ENCODE data around the gene JOSD1.

The JOSD1 gene

DNA sequence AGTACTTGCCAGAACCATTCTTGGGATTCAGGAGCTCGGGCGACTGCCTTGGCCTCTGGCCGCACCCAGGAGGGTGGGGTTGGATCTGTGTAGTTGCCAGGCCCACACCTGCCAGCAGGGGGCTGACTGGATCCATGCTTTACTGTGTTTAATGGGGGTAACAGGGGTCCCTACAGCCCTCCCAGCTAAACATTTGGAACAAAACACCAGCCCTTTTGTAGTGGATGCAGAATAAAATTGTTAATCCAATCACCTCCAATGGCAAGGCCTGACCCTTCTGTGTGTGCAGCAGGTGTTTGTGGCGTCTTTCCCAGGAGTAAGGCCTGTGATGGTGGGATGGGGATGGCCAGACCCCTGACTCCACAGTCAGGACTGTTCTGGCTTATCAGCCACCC, 32.6 kb upstream of the JOSD1 start:
- DNase-seq (ENCODE audit: low read depth) = no peak
- H3K4me3 ChIP-seq (ENCODE audit: control insufficient read depth, low read depth, low read length) = no peak overlapping the region
- TF ChIP-seq CTCF (IDR thresholded peaks at IDR 0.05; ENCODE audit: control insufficient read depth, insufficient read depth, low read depth, low read length, missing control alignments) = peak; percentile 67

GRCh38 chr22:38732251-38732815, 31.6 kb upstream of the JOSD1 start:
- TF ChIP-seq CTCF (IDR thresholded peaks at IDR 0.05; ENCODE audit: control insufficient read depth, insufficient read depth, low read depth, low read length, missing control alignments) = no peak
- no peak for DNase-seq (ENCODE audit: low read depth)

GRCh38 chr22:38731703-38732161, 31.0 kb upstream of the JOSD1 start:
- H3K4me3 ChIP-seq (ENCODE audit: control insufficient read depth, low read depth, low read length) = no peak overlapping the region
- no peak for DNase-seq (ENCODE audit: low read depth)
- no peak for TF ChIP-seq CTCF (IDR thresholded peaks at IDR 0.05; ENCODE audit: control insufficient read depth, insufficient read depth, low read depth, low read length, missing control alignments)

More at GRCh38 chr22:38732251-38732815, 31.6 kb upstream of the JOSD1 start:
- H3K4me3 ChIP-seq (ENCODE audit: control insufficient read depth, low read depth, low read length) = no peak overlapping the region

DNA sequence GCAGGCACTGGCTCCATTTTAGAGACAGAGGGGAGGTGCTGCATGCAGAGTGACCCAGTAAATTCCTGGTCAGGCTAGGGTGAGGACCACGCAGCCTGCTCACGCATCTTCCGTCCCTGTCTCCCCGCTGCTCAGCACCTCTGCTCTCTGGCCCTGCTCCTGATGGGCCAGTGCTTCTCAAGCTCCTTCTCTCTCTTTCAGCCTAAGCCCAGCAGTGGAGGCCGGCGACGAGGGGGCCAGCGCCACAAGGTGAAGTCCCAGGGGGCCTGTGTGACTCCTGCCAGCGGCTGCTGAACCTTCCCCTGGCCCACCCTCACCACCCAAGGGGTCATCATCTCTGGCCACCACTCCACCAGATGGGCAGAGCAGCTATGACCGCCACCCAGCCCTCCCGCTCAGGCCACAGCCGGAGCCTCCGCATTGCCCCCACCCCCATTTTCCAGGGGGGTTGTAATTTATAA, 29.7 kb upstream of the JOSD1 start:
- H3K4me3 ChIP-seq (ENCODE audit: control insufficient read depth, low read depth, low read length) = no peak overlapping the region
- no peak for DNase-seq (ENCODE audit: low read depth)
- TF ChIP-seq CTCF (IDR thresholded peaks at IDR 0.05; ENCODE audit: control insufficient read depth, insufficient read depth, low read depth, low read length, missing control alignments) = no peak

GRCh38 chr22:38729946-38730345, 29.2 kb upstream of the JOSD1 start:
- TF ChIP-seq CTCF (IDR thresholded peaks at IDR 0.05; ENCODE audit: control insufficient read depth, insufficient read depth, low read depth, low read length, missing control alignments) = no peak
- H3K4me3 ChIP-seq (ENCODE audit: control insufficient read depth, low read depth, low read length) = no peak overlapping the region
- DNase-seq (ENCODE audit: low read depth) = no peak

- no peak for DNase-seq (ENCODE audit: low read depth)
- H3K4me3 ChIP-seq (ENCODE audit: control insufficient read depth, low read depth, low read length) = no peak overlapping the region
- no peak for TF ChIP-seq CTCF (IDR thresholded peaks at IDR 0.05; ENCODE audit: control insufficient read depth, insufficient read depth, low read depth, low read length, missing control alignments)
Measured at GRCh38 chr22:38728871-38729796, 28.4 kb upstream of the JOSD1 start.

Data from AG09309 (cell line).